ENCODE data around the gene TCF12. TPM values are rescaled to one million over a fixed set of nuclear protein-coding genes. Genes with fewer than 3 reads are reported as not detected.

The TCF12 gene
- total and polyA plus RNA-seq, 2 of the 8 experiments (the other 6 are each of a cell fraction or from before 2014, with no cell fraction given), result 85.8 to 101 TPM

DNA sequence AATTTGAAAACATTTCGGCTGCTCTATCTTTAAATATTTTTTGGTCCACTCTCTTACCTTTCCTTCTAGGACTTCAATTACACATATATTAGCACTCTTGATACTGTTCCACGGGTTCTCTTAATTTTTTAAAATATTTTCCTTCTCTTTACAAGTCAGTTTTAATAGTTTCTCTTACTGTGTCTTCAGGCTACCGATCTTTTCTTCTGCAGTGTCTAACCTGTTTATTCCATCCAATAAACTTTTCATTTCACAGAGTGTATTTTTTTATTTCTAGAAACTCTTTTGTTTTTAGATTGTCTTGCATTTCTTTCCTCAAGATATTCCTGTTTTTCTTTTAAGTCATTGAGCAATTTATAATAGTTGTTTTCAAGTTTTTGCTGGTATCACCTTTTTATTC lies 27.7 kb downstream of the TCF12 start:
- Histone ChIP-seq H3K14ac (ENCODE audit: insufficient read length) (no peak overlapping the region), H4K5ac (ENCODE audit: insufficient read length, low read depth, low read length) (no peak overlapping the region), H3K36me3 (ENCODE audit: control insufficient read depth in 2 of 4, insufficient read depth in 4 of 4, low read length in 3 of 4) (peaks cover 0 to 2% (median 0%) of the 10 kb centered on the region in 4 experiments; a peak in 1 of 8 replicates), H3K27ac (ENCODE audit: low read depth, low read length) (no peak overlapping the region), H2BK12ac (ENCODE audit: low read depth, low read length) (no peak overlapping the region), H3K9ac (replicated peaks in 1 of 4; ENCODE audit: extremely low read depth in 1 of 4, low read depth in 3 of 4, low read length in 3 of 4) (no peak overlapping the region), H3K79me2 (ENCODE audit: control insufficient read depth in 1 of 2, insufficient read depth in 2 of 2, low read length in 2 of 2) (peaks cover 0 to 100% of the 10 kb centered on the region in 2 experiments; a peak in 3 of 4 replicates), H3K23ac (ENCODE audit: insufficient read length) (no peak overlapping the region), H3K9me3 (ENCODE audit: insufficient read depth in 2 of 2, low read depth in 1 of 2, low read length in 1 of 2) (no peaks in the 10 kb centered on the region), H4K91ac (replicated peaks; ENCODE audit: insufficient read length, low read length) (no peak overlapping the region), H3K79me1 (ENCODE audit: low read depth, low read length) (no peaks in the 10 kb centered on the region; the same call in 1 of the 2 replicates), H4K20me1 (replicated peaks in 1 of 2; ENCODE audit: control insufficient read depth in 1 of 2, insufficient read depth in 2 of 2, low read length in 2 of 2) (peaks cover 3 to 6% of the 10 kb centered on the region in 2 experiments), H2BK5ac (ENCODE audit: low read depth, low read length) (no peak overlapping the region), H2BK20ac (ENCODE audit: low read length) (no peak overlapping the region), H3K18ac (ENCODE audit: extremely low read depth, low read length) (no peak overlapping the region), H3K4me3 (ENCODE audit: extremely low read depth in 1 of 4, insufficient read depth in 2 of 4, low read depth in 3 of 4, low read length in 4 of 4) (no peak overlapping the region), H3K4me1 (replicated peaks in 1 of 4; ENCODE audit: control insufficient read depth in 3 of 4, insufficient read depth in 4 of 4, low read length in 3 of 4) (peaks cover 0 to under 1% (median 0%) of the 10 kb centered on the region in 4 experiments; a peak in 1 of 7 replicates), H2AFZ (ENCODE audit: low read length) (no peak overlapping the region), H2BK15ac (ENCODE audit: low read length) (no peak overlapping the region), H3K4ac (replicated peaks; ENCODE audit: insufficient read length, low read depth, low read length) (no peak overlapping the region), H3K56ac (replicated peaks; ENCODE audit: insufficient read length, low read depth, low read length) (no peak overlapping the region), H3K23me2 (ENCODE audit: low read depth, low read length) (no peaks in the 10 kb centered on the region), H4K8ac (ENCODE audit: extremely low read depth, insufficient read depth, low read length) (no peak overlapping the region), H2BK120ac (replicated peaks; ENCODE audit: low read depth, low read length) (no peak overlapping the region), H2AK5ac (ENCODE audit: low read depth, low read length) (no peak overlapping the region), H3K27me3 (replicated peaks in 1 of 4; ENCODE audit: control insufficient read depth in 3 of 4, extremely low read depth in 1 of 4, insufficient read depth in 3 of 4, low read length in 3 of 4) (no peaks in the 10 kb centered on the region), H3K4me2 (ENCODE audit: insufficient read depth in 1 of 2, low read depth in 2 of 2, low read length in 2 of 2) (no peak overlapping the region)
- WGBS, 2 experiments (ENCODE audit: extremely low coverage in 1 of 2, insufficient coverage in 1 of 2, insufficient read length in 1 of 2, insufficient replicate concordance in 2 of 2, low coverage in 1 of 2, low lambda C conversion rate in 2 of 2, missing lambda C conversion rate in 1 of 2), result 93% methylated on average over 3 of the region's 3 CpGs; no CpG with 5 or more reads in 1 of the 2 experiments
- no peak for DNase-seq (ENCODE audit: low read depth in 1 of 2, low spot score in 2 of 2)
- TF ChIP-seq PHF8 (conservative IDR thresholded peaks at IDR 0.05; ENCODE audit: low read depth, low read length) (no peak), SIN3A (conservative IDR thresholded peaks at IDR 0.05 in 1 of 2, IDR thresholded peaks at IDR 0.05 in 1 of 2; ENCODE audit: low read depth in 1 of 2, low read length in 2 of 2) (no peak), YY1 (IDR thresholded peaks at IDR 0.05; ENCODE audit: low read depth, low read length) (no peak), BACH1 (IDR thresholded peaks at IDR 0.05; ENCODE audit: low read length) (no peak), KDM4A (IDR thresholded peaks at IDR 0.05; ENCODE audit: low read depth, low read length, severe bottlenecking) (no peak), RNF2 (IDR thresholded peaks at IDR 0.05; ENCODE audit: borderline replicate concordance, low read depth, low read length, missing control alignments, poor library complexity, severe bottlenecking) (no peak), POU5F1 (IDR thresholded peaks at IDR 0.05; ENCODE audit: low read depth, low read length) (no peak), NANOG (IDR thresholded peaks at IDR 0.05; ENCODE audit: insufficient read depth, low read depth, low read length, poor library complexity, severe bottlenecking) (no peak), SIX5 (IDR thresholded peaks at IDR 0.05; ENCODE audit: low read depth, low read length) (no peak)
- TF ChIP-seq, protein P1, sequence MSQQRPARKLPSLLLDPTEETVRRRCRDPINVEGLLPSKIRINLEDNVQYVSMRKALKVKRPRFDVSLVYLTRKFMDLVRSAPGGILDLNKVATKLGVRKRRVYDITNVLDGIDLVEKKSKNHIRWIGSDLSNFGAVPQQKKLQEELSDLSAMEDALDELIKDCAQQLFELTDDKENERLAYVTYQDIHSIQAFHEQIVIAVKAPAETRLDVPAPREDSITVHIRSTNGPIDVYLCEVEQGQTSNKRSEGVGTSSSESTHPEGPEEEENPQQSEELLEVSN (IDR thresholded peaks at IDR 0.05), result no peak
- TF ChIP-seq, protein P2, sequence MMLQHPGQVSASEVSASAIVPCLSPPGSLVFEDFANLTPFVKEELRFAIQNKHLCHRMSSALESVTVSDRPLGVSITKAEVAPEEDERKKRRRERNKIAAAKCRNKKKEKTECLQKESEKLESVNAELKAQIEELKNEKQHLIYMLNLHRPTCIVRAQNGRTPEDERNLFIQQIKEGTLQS (IDR thresholded peaks at IDR 0.05; ENCODE audit: insufficient read depth, low read depth, low read length), result no peak
- no peak for FAIRE-seq
- CTCF ChIA-PET (ENCODE audit: partially characterized antibody), result interaction anchor here (1.1 kb wide), 1 partner anchor 28 kb away, joined by 4 read pairs; the partner anchor contains the start of gene TCF12
- POLR2A ChIA-PET (ENCODE audit: partially characterized antibody), result interaction anchor here (0.9 kb wide), 1 partner anchor 28 kb away, joined by 3 read pairs; the partner anchor contains the start of gene TCF12
